Measurements from ENCODE around the gene MROH7.

MROH7 gene

GRCh38 chr1:54741531-54741930 lies 99.9 kb downstream of the MROH7 start:
- DNase-seq (ENCODE audit: insufficient read length, low spot score) (no peak), FAIRE-seq (no peak)
- TF ChIP-seq TAF1 (IDR thresholded peaks at IDR 0.05; ENCODE audit: low read depth, low read length), result no peak
- no peak for TF ChIP-seq POU2F2 (IDR thresholded peaks at IDR 0.05; ENCODE audit: low read depth, low read length)
- TF ChIP-seq PAX5 (IDR thresholded peaks at IDR 0.05; ENCODE audit: insufficient read depth, low read length, severe bottlenecking), result no peak
- no peak for TF ChIP-seq POLR2A (IDR thresholded peaks at IDR 0.05; ENCODE audit: low read depth, low read length)

GRCh38 chr1:54742282-54742681 lies 100.7 kb downstream of the MROH7 start:
- TF ChIP-seq SPI1 (IDR thresholded peaks at IDR 0.05; ENCODE audit: low read depth, low read length), result no peak
- FAIRE-seq (no peak), DNase-seq (ENCODE audit: insufficient read length, low spot score) (no peak)

DNA sequence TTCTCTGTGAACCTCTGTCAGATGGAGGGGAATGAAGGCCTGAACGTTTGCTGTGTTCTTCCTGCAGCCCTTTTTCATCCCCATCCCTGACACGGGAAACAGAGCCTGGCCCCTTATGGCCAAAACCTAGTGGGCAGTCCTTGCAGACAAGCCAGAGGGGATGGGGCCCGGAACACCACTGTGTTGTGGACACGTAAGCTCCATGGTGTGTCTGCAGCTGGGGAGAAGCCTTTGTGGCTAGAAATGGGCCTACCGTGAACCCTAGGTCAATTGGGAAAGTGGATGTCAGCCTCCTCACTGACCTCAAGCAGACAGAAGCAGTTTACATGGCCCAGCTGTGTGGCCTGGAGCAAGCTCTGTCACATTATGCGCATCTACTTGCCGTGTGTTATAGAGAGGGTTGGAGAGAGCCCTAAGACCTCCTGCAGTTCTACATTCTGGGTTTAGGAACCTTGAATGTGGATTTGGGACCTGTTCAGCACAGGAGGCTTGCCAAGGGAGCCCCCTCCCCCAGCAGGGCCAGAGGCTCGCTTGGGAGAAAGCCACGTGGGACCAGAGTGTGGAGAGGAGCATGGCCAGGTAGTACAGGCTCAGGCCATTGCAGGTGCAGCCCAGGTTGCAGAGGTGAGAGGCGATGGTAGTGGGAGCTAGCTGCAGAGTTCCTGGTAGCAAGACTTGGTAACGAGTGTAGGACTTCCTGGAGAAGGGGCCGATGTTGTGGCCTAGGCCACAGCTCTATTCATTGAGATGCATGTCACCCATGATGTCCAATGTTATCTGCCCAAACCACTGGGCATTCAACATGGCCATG lies 102.0 kb downstream of the MROH7 start:
- FAIRE-seq, result no peak
- no peak for TF ChIP-seq TAF1 (IDR thresholded peaks at IDR 0.05; ENCODE audit: low read depth, low read length)
- TF ChIP-seq PAX5 (IDR thresholded peaks at IDR 0.05; ENCODE audit: insufficient read depth, low read length, severe bottlenecking), result no peak
- TF ChIP-seq POLR2A (IDR thresholded peaks at IDR 0.05; ENCODE audit: low read depth, low read length), result no peak; the same call in 1 of the 2 replicates
- no peak for TF ChIP-seq SPI1 (IDR thresholded peaks at IDR 0.05; ENCODE audit: low read depth, low read length)
- no peak for TF ChIP-seq POLR2AphosphoS5 (IDR thresholded peaks at IDR 0.05; ENCODE audit: low read depth, low read length)
- TF ChIP-seq POU2F2 (IDR thresholded peaks at IDR 0.05; ENCODE audit: low read depth, low read length), result no peak

GRCh38 chr1:54744696-54745095 lies 103.1 kb downstream of the MROH7 start:
- TF ChIP-seq PAX5 (IDR thresholded peaks at IDR 0.05; ENCODE audit: insufficient read depth, low read length, severe bottlenecking) (no peak), TAF1 (IDR thresholded peaks at IDR 0.05; ENCODE audit: low read depth, low read length) (no peak), SPI1 (IDR thresholded peaks at IDR 0.05; ENCODE audit: low read depth, low read length) (no peak), POLR2AphosphoS5 (IDR thresholded peaks at IDR 0.05; ENCODE audit: low read depth, low read length) (no peak), POLR2A (IDR thresholded peaks at IDR 0.05; ENCODE audit: low read depth, low read length) (no peak), POU2F2 (IDR thresholded peaks at IDR 0.05; ENCODE audit: low read depth, low read length) (no peak)
- FAIRE-seq (no peak), DNase-seq (ENCODE audit: insufficient read length, low spot score) (no peak)

More for the DNA sequence above, 102.0 kb downstream of the MROH7 start:
- no peak for DNase-seq (ENCODE audit: insufficient read length, low spot score)

DNA sequence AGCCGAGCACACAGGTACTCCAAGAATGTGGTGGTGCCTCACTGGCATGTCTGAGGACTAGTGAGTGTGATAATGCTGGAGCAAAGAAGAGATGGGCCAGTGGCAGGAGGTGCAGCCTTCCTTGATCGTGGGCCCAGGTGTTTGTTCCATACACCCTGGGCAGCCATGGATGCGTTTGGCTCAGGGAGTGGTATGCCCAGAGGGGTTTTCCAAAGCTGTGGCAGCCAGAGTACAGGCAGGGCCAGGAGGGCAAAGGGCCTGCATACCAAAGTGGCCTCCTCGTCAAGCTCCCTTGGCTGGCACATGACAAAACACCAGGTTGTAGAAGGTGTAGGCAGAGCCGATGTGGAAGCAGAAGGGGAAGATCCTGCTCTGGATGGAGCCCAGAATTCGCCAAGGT lies 103.7 kb downstream of the MROH7 start:
- DNase-seq (ENCODE audit: insufficient read length, low spot score) (no peak), FAIRE-seq (no peak)
- TF ChIP-seq TAF1 (IDR thresholded peaks at IDR 0.05; ENCODE audit: low read depth, low read length) (no peak), SPI1 (IDR thresholded peaks at IDR 0.05; ENCODE audit: low read depth, low read length) (no peak), POU2F2 (IDR thresholded peaks at IDR 0.05; ENCODE audit: low read depth, low read length) (no peak), POLR2AphosphoS5 (IDR thresholded peaks at IDR 0.05; ENCODE audit: low read depth, low read length) (no peak), PAX5 (IDR thresholded peaks at IDR 0.05; ENCODE audit: insufficient read depth, low read length, severe bottlenecking) (no peak), POLR2A (IDR thresholded peaks at IDR 0.05; ENCODE audit: low read depth, low read length) (no peak)

GRCh38 chr1:54745864-54746263 lies 104.3 kb downstream of the MROH7 start:
- TF ChIP-seq POLR2A (IDR thresholded peaks at IDR 0.05; ENCODE audit: low read depth, low read length) (no peak), TAF1 (IDR thresholded peaks at IDR 0.05; ENCODE audit: low read depth, low read length) (no peak), PAX5 (IDR thresholded peaks at IDR 0.05; ENCODE audit: insufficient read depth, low read length, severe bottlenecking) (no peak), POLR2AphosphoS5 (IDR thresholded peaks at IDR 0.05; ENCODE audit: low read depth, low read length) (no peak), SPI1 (IDR thresholded peaks at IDR 0.05; ENCODE audit: low read depth, low read length) (no peak), POU2F2 (IDR thresholded peaks at IDR 0.05; ENCODE audit: low read depth, low read length) (no peak)
- DNase-seq (ENCODE audit: insufficient read length, low spot score), result no peak
- FAIRE-seq, result no peak

DNA sequence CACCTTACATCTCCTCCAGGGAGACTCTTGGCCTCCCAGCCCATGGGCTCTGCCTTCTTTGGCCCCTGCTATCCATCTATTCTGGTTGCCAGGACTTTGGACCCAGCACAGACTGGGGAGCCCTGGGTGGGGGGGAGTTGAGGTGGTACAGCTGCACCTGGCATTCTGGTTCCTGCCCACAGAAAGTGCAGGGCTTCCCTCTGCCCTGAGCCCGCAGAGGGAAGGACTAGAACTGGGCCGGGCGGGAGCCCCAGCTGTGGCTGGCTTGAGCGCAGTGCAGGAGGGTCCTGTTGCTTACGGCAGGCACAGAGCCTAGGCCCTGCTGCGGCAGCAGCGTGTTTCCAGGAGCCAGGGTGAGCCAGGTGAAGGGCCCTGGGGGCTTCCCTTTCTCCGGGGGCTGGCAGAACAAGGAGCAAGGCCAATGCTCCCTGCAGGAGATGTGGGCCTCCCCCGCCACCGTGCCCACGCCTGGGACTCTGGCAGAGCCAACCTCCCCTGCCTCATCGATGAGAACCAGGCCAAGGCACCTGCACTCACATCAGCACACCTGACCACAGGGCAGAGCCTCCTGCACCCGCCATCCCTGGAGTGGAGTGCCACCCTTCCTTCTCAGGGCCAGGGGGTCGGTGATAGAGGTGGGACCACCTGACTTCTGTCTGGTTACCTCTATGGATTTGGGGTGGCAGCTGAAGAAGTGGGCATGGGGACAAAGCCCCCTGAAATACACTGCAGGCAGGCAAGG lies 106.7 kb downstream of the MROH7 start:
- FAIRE-seq (no peak), DNase-seq (ENCODE audit: insufficient read length, low spot score) (no peak)
- TF ChIP-seq SPI1 (IDR thresholded peaks at IDR 0.05; ENCODE audit: low read depth, low read length) (no peak), POU2F2 (IDR thresholded peaks at IDR 0.05; ENCODE audit: low read depth, low read length) (no peak), TAF1 (IDR thresholded peaks at IDR 0.05; ENCODE audit: low read depth, low read length) (no peak), POLR2A (IDR thresholded peaks at IDR 0.05; ENCODE audit: low read depth, low read length) (no peak), POLR2AphosphoS5 (IDR thresholded peaks at IDR 0.05; ENCODE audit: low read depth, low read length) (no peak), PAX5 (IDR thresholded peaks at IDR 0.05; ENCODE audit: insufficient read depth, low read length, severe bottlenecking) (no peak)

GRCh38 chr1:54750596-54750995 lies 109.0 kb downstream of the MROH7 start:
- no peak for TF ChIP-seq POLR2A (IDR thresholded peaks at IDR 0.05; ENCODE audit: low read depth, low read length)
- no peak for TF ChIP-seq POLR2AphosphoS5 (IDR thresholded peaks at IDR 0.05; ENCODE audit: low read depth, low read length)
- no peak for TF ChIP-seq TAF1 (IDR thresholded peaks at IDR 0.05; ENCODE audit: low read depth, low read length)
- no peak for TF ChIP-seq POU2F2 (IDR thresholded peaks at IDR 0.05; ENCODE audit: low read depth, low read length)
- no peak for TF ChIP-seq PAX5 (IDR thresholded peaks at IDR 0.05; ENCODE audit: insufficient read depth, low read length, severe bottlenecking)
- no peak for TF ChIP-seq SPI1 (IDR thresholded peaks at IDR 0.05; ENCODE audit: low read depth, low read length)
- FAIRE-seq, result no peak
- no peak for DNase-seq (ENCODE audit: insufficient read length, low spot score)

DNA sequence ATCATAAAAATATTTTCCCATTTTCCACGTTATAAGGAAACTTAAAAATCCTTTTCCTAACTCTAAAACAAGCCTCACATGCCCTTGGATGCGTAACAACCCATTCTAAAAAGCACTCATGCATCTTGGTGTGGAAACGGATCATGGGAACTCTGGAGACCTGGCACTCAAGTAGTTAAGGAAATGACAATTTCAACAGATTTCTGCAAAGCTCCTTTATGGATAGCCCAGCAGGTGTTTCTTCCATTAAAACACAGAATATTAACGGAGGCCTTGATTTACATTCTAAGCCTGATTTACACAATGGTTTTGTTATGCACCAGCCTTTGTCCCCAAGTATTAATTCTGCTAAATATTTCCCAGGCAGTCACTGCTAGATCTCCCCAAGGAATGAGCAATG lies 109.8 kb downstream of the MROH7 start:
- DNase-seq (ENCODE audit: insufficient read length, low spot score) (no peak), FAIRE-seq (no peak)
- TF ChIP-seq POLR2A (IDR thresholded peaks at IDR 0.05; ENCODE audit: low read depth, low read length), result no peak
- TF ChIP-seq TAF1 (IDR thresholded peaks at IDR 0.05; ENCODE audit: low read depth, low read length), result no peak
- no peak for TF ChIP-seq POLR2AphosphoS5 (IDR thresholded peaks at IDR 0.05; ENCODE audit: low read depth, low read length)
- TF ChIP-seq POU2F2 (IDR thresholded peaks at IDR 0.05; ENCODE audit: low read depth, low read length), result no peak
- TF ChIP-seq PAX5 (IDR thresholded peaks at IDR 0.05; ENCODE audit: insufficient read depth, low read length, severe bottlenecking), result no peak
- TF ChIP-seq SPI1 (IDR thresholded peaks at IDR 0.05; ENCODE audit: low read depth, low read length), result no peak

Data from GM12891 (cell line).